ENCODE results near the gene TOP3B.

Gene TOP3B

DNA sequence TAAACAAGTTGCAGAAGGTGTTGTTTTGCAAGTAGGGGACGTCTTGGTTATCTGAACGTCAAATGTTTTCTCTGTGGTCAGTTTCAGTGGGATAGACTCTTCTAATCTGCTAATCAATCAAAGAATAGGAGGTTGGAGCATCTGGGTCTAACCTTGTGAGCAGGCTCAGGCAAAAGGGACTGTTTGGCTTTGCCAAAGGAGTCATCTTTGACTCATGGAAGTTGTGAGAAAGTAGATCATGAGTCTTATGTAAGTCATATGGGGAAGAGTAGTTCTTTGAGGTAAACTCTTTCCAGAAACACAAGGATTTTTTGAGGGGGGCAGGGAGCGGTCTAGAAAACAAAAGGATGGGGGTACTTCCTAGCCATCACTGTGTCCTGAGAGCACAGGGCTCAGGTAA, 27.1 kb upstream of the TOP3B start:
- DNase-seq = no peak

DNA sequence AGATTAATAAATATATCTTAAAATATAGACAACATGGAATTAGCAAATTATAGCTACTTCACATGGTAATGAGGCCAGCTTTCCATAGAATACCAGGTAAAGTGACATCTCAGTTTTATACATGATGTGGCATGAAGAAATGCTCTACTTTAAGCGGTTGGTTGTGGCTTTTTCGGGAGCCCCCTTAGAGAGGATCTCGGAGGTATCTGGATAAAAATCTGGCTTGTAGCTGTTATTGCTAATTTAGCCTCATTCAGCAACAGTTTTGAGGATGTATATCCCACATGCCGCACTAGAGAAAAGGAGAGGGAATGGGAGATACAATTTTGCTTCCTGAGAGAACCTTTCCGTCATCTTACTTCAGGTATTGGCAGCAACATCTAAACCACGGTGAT, 24.0 kb upstream of the TOP3B start:
- DNase-seq = no peak

DNA sequence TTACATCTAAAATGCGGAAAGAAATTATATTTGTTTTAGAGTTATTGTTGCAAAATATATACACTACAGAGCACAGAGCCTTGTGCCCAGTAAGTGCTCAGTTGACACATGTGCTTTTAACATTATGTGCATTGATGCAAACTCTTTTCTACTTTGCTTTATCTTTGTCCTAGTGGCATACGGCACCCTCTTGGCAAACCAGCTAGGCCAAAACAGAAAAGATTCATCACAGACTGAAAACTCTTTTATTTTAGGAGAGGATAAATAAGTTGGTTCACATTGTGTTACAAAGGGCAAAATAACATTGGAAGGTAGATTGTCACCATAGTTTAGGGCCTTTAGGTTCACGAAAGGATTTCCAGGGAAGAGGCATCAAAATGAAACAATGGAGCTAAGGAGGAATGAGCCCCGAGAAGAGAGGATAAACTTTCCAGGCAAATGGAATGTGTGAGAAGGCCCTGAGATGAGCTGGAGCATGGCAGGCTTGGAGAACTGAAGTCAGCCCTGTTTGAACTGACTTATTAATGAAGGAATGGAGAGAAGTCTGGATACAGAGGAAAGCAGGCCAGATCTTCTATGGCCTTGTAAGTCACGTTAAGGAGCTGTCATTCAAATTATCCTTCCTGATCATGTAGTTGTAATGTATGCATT, 23.5 kb upstream of the TOP3B start:
- DNase-seq = no peak

- no peak for DNase-seq
Observed at GRCh38 chr22:22003233-22003632, 20.6 kb upstream of the TOP3B start.

DNA sequence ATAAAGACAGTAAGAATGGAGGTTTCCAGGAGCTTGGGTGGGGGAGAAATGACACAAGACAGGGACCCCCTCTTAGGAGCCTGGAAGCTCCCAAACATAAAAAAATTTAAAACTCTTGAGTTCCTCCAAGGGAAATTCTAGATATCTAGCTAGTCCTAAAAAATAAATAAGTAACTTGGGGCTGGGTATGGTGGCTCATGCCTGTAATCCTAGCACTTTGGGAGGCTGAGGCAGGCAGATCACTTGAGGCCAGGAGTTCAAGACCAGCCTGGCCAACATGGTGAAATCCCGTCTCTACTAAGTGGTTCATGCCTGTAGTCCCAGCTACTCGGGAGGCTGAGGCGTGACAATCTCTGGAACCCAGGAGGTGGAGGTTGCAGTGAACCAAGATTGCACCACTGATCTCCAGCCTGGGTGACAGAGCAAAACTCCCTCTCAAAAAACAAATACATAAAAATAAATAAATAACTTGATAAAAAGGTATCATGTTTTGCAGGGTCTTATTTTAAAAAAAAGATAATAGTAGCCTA, 20.0 kb upstream of the TOP3B start:
- no peak for DNase-seq

DNA sequence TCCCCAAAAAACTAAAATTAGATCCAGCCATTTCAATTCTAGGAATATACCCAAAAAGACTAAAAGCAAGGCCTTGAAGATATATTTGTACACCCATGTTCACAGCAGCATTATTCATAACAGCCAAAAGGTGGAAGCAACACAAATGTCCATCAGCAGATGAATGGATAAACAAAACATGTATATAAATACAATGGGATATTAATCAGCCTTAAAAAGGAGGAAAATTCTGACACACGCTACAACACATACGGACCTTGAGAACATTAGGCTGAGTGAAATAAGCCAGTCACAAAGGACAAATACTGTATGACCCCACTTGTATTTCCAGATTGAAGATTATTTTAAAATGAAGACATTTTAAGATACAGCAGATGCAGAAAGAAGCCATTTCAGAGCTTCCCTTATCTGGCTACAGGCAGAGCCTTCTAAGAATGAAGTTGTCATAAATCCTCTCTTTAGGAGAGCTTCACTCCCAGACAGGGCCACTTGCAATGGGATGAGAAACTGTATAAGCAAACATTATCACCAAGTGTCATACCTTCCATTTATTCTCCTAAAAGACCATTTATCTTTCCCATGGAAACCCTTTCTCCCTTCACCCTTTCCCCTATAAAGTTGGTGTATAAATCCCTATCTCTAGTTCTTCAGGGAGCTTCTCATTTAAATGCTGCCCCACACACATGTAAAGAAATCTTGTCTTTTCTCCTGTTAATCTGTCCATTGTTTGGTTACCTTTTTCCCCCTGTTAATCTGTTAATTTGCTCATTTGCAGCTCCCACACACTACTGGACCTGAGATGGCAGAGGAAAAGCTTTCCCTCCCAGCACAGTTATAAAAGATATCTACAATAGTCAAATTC, 19.3 kb upstream of the TOP3B start:
- no peak for DNase-seq

GRCh38 chr22:21998595-21999247, 16.1 kb upstream of the TOP3B start:
- no peak for DNase-seq

DNA sequence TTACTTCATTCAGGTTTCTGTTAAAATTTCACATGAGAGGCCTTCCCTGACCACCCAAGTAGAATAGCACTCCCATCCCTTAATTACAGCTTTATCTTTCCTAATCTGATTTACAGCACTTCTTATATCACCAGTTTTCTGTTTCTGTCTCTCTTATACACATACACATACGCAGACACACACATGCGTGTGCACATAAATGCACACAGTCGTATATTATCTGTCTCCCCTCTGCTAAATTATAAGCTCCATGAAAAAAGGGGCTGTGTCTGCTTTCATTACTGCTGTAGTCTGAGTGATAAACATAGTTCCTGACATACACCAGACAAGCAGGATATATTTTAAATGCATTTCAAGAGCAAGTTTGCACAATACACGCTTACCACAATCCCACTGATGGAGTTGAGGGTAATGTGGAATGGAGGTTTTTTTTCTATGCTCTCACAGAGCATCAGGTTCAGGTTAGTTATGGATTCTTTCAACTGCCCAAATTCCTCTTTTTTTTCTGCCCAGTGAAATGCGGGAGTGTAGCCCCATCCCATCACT, 13.7 kb upstream of the TOP3B start:
- no peak for DNase-seq

DNA sequence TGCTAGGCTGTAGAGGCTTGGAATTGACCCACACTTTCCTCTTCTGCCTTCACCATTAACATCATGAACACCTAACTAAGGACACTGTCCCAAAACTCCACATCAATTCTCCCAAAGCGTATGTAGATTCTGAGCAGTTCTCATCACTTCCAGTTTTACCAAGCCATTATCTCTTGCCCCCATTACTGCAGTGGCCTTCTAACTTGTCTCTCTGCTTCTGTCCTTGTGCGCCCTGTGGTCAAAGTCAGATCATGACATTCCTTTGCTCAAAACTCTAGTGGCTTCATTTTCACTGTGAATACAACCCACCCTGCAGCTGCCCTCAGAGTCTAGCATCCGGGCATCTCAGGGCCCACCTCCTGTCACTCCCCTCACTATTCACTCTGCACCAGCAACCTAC, 13.1 kb upstream of the TOP3B start:
- DNase-seq = no peak

DNA sequence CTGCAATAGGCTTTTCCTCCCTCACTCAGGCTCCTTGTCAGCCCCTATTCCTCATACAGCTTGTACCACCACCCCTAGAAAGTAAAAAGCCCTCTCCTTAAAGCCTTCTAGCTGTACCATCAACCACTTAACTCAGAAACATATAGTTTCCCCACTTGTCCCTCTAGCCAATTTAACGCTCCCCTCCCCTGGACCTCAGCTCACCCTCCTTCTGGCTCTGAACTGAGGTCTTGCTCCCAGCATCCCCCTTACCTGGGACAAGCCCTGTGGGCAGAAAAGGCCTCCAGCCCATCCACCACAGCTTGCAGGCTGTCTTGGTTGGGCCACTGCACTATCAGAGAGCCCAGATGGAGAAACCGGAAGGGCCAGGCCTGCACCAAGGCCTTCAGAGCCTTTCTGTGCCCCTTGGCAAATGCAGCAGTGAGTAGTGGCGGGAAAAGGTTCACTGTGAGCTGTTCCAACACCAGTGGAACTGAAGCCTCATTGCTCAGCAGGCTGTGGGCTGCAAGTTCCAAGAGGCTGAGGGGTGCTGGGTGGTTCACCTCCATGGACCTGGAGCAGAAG, 12.4 kb upstream of the TOP3B start:
- DNase-seq = no peak

GRCh38 chr22:21992593-21993237, 10.1 kb upstream of the TOP3B start:
- no peak for DNase-seq

DNA sequence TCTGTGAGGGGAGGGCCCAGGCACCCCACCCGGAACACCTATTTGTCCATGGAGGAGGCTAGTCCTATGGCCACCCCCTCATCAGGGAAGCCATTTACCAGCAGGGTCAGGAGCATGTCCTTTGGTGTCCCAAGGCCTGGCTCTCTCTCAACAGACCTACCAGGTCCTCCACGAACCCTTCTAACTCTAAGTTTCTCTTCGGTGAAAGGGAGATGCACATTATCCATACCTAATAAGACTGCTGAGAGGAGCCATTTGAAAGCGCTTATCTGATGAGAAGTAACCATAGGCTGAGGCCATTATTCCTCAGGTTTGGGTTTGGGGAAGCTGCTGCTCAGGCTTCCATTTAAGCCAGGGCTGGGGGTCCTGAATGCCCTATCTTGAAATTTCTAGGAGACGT, 9.2 kb upstream of the TOP3B start:
- no peak for DNase-seq

DNA sequence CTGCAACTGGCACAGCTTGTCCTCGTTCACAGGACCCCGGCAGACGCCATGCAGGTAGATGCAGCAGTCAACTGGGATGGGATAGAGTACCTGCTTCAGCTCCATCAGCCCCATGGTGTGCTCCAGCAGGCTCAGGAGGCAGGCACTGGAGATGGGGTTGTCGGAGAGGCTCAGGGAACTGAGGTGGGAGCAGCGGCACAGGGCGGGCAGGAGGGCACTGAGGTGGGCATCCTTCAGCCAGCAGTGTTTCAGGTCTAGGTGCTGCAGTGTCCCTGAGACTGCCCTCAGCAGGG, 8.7 kb upstream of the TOP3B start:
- DNase-seq = no peak

GRCh38 chr22:21990445-21991303, 8.1 kb upstream of the TOP3B start:
- DNase-seq = no peak

DNA sequence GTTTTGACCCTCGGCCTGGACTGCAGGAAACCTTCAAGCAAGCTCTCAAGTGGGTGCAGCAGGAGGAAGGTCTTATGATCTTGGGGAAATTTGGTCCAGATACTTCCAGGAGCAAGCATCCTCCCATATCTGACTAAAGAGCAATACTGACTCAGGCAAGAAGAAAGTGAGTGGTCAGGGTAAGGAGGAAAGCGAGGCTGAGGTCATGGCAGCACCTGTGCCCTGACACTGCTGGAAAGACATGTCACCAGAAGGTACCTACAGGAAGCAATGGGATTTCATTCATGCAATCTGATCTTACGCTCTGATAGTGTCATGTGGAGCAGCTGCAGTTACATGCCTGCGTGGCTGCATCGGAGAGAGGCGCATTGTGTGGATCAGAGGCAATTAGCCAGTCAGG, 6.5 kb upstream of the TOP3B start:
- no peak for DNase-seq

DNA sequence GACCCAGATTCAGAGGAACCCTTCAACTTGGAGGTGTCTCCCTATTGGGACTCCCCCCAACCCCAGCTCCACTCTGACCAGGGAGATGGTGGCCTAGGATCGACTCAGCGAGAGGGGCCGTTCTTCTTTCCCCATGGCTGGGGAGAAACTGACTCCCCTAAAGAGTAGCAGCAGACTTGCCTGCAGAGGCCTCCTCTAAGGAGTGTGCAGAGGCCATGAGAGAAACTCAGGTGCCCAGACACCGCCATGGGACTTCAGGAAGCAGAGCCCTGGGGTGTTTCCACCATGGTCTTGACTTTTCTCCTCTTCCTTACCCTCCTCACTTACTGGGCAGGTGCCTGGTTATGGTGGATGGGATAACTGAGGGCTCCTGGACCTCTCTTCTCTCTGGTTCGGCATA, 2.6 kb upstream of the TOP3B start:
- DNase-seq = no peak

DNA sequence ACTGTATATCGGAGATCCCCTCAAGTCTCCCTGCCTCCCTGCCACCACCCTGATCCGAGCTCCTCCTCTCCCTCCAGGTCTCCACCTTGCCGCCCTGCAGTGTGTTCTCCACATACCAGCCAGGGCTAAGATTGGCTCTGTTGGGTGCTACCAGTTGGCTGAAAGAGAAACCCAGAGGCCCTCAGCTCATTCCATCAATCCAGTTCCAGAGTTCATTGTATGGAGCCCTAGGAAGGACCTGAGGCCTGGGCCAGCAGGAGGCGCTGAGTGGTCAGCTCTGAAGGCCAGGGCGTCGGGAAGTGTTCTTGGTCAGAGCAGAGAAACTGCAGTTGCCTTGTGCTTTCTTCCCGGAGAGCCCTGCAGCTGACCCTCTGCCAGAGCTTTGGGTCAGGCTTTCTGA, 2.2 kb upstream of the TOP3B start:
- no peak for DNase-seq

DNA sequence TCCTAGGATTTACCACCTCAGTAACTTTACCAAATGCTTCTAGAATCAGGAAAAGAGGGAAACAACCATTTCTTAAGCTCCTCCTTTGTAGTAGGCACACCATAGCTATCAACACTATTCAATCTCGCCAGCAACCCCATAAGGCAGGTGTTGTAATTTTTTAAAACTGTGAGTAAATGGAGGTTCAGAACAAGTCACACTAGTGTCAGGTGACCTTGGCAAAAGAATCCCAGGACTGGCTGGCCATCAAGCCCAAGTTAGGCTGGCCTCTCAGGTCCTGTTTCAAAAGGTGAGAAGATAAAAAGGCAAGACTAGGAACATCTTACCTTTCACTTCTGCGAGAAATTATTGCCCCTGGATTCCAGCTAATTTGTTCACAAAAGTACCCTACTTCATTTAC, 713 bp downstream of the TOP3B start:
- no peak for DNase-seq

DNA sequence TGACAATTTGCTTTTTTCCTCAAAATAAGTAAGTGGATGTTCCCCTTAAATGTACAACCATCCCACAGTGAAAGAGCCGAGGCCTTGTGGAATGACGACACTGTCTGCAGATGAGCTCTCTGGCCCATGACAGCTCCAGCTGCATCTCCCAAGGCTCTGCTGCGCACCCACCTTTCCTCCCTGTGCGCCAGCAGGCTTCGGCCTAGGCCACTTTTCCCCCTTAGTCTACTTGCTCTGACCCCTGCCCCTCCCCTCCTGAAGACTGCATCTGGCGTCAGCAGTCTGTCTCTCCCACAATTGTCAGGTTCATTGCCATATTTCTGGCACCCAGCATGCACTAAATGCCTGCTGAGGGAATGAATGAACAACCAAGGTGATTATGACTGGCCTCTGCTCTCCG, 2.0 kb downstream of the TOP3B start:
- no peak for DNase-seq

DNA sequence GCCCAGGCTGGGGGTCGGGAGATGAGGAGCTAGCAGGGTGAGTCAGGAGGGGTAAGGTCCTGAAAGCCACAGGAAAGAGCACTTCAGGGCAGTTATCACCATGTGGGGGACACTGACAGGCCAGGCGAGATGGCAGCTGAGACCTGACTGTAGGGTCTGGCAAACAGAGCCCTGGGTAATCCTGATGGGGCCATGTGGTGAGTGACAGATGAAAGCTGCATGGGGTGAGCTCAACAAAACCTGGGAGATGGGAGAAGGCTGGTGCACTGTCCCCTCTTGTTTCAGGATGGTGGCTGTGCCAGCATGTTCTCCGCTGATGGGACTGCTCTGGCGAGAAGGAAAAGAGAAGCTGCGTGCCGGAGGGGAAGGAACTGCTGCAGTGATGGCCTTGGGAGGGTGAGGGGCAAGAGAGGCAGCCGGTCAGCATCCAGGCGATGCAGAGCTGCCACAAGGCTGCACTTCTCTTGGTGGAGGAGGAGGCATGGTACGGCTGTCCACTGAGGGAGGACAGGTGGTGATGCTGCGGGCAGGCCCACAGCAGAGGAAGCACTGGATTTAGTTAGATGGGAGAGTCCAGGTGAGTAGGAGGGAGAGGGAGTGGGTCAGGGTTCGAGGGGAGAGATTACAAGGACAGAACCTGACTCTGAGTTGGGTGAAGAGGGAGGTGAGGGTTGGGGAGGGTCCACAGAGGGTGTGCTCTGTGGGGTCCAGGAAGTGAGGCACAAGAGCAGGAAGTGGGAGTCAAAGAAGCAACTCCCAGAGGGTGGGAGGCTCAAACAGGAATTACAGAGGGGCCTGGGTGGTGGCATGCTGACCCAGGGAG, 3.8 kb downstream of the TOP3B start:
- DNase-seq = no peak

DNA sequence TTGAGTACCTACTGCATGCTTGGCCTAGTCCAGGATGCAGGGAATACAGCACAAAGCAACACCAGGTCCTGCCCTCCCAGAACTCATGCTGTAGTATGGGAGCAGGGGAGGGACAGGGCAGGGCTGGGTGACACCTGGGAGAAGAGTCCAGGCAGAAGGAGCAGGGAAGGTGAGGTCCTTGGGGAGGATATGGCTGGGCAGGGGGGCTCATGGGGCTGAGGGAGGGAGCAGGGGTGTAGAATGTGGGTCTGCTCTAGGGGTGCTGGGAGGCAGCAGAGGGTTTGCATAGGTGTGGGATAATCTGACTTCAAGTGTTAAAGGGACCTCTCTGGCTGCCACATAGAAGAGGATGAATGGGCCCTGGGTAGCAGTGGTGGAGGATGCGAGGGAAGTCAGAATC, 4.8 kb downstream of the TOP3B start:
- no peak for DNase-seq
